Putamen (tissue), 1 donor: ENCODE measurements around the gene ZC3H8.
"Not testable (repeated sequence)": the region's sequence is repeated elsewhere in the genome, so short reads cannot be mapped to it uniquely, and the experiment has no call there.

Experiments used
- DNase-seq: peaks from one replicate; pipeline ENCODE4 v3.0.0-alpha.2; 2016; ENCODE audit warnings: low spot score

The ZC3H8 gene

DNA sequence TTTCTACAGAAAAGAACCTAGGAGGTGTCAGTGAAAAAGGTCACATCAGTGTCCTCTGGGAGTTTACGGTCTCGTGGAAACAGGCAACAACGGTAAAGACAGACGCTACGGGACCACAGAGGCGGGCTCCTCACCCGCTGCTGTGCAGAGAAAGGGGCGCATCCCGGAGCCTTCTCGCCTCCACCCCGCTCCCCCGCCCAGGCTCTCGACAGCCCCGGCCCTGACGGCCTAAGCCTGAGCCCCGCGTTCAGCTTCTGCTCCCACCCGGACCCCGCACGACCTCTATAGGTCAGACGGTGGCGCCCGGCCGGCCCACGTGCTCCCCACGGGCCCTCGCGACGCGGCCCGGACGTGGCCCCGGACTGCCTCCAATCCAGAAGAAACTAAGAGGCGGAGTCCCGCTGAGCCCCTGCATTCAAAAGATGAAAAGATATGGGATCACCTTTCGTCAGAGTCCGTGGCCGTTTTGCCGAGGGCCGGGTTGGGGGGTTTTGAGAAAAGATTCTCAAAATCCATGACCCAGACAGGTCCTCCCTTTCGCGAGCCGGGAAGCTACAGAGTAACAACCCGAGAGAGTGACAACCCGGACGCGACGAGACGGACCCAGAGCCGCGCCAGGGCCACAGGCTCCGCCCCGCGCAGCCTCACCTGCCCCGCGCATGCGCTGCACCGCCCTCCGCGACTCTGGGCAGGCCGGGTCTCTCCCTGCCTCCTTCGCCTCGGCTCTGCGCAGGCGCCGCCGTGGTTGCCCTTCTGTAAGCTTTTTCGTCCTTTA is at the start of gene ZC3H8:
ZC3H8 (minus strand) TSS at position 577 of the 775 bp plus-strand sequence; CDS start at position 516, 61 bp downstream.
- peak; percentile 90 for DNase-seq

DNA sequence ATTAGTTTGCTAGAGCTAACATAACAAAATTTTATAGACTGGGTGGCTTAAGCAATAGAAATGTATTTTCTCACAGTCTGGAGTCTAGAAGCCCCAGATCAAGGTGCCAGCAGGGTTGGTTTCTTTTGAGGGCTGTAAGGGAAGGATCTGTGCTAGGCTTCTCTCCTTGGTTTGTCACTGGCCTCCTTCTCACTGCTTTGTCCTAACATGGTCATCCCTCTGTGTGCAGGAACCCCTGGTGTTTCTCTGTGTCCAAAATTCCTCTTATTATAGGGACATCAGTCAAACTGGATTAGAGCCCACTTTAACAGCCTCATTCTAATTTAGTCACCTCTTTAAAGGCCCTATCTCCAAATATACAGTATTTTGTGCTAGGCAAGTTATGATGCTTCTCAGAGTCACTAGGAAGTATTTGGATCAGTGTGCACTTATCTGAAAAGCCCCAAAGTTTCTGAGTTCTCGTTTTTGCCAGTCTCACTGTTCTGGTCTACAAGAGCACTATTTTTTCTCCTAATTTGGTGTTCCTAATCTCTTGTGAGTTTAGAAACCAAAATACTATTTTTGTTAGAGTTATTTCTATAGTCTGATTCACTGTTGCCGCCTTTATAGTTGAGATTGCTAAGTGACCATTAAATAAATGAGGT is 49.6 kb upstream of the ZC3H8 start:
- no peak for DNase-seq

DNA sequence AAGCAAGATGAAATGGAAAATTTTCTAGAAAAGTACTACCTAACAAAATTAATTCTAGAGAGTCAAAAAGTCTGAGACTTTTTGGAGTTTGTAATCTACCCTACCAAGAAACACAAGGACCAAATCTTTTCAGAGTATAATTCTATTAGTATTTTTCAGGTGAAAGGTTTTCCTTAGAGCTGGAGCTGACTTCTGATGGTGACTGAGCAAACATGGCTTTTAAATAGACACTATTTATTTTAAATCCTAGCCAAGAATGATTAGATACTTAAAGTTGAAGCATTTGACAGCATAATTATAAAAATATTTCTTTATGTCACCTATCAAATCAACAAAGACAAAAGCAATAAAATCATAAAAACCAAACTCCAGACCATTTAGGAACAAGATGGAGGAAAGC is 47.1 kb upstream of the ZC3H8 start:
- no peak for DNase-seq

DNA sequence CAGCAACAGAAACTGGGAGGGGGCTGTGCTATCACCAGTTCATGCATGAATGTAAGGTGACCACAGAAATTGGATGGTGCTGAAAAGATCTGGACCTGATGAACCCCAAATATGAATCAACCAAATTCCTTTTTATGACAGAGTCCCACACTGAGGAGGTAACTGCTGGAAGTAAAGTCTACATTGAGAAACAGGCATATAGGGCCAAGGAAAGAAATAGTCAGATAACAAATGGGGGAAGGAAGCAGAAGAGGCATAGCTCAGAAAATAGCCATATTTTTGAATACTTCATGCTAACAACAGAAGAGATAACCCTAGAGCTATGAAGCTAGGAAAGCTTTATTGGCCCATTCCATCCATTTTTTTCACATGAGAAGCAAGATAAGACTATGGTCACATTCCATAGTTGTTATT is 46.3 kb upstream of the ZC3H8 start:
- DNase-seq, result no peak

DNA sequence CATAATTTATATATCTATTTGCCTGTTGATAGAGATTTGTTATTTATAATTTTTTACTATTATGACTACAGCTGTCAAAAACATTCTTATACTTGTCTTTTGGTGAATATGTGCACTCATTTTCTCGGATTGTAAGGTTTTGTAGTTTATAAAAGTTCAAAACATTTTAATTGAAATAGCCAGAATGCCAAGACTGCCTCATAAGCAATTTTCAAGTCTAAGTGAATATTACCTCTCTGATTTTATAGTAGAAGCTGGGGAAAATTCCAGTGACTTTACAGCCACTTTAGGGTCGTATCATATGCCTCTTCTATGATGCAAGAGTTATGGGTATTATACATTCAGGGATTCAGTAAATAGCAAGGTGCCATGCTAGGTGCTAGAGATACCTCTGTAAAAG is 41.6 kb upstream of the ZC3H8 start:
- no peak for DNase-seq

DNA sequence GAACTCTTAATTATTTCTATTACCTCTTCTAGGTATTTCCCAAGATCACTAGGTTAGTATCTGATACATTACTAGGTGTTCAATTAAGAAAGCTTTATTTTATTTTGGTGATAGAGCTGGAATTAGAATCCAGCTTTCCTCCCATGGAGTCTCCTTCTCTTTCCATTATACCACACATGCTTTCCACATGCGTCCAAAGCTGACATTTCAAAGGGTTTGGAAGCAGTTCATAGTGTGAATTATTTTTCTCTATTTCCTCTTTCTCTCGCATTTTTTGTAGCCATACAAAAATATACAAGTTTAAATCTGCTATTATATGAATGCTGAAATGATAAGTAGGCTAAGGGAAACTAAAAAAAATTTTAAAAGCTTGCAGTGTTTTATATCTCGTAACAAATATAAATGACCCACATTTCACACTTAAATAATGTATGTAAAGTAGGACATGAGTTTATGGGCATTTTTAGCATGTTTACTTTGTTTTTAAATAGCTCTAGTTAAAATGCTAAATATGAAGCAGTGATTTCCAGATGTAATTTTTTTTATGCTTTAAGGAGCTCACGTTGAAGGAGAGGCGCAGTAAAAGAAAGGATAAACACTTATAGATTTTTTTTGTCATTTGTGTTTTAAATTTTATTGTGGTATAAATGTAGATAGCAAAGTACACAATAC is 40.7 kb upstream of the ZC3H8 start:
- DNase-seq, result no peak

DNA sequence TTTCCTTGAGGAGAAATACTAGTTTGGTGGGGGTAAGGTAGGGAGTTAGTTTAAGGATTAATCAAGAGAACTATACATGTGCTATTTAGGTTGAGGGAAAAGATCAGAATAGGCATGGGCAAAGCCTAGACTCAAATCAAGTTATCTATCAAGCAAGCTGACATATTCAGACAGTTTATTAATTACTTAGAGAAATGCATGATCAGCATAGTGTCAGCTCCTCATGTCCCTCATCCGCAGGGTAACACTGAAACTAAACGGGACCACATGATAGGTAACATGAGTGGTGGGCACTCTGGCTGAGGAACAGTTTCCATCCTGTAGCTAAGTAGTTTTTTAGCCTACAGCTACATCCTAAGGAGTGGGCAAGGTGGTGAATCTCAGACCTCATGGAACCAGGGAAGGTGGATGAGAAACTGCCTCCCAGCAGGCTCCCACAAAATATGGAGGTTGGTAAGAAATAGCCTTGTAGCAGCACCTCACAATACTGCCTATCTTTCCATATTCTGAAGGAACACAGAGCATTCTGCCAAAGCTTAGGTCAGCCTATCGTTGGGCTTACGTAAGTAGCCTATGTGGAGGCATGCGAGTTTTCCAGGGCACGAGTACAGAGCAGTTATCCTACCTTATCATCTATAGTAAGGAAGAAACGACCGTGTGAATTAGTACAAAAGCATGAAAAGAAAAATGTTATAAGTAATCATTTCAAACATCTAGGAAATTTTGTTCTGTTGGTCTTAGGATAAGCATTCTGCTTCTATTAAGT is 39.0 kb upstream of the ZC3H8 start:
- no peak for DNase-seq

DNA sequence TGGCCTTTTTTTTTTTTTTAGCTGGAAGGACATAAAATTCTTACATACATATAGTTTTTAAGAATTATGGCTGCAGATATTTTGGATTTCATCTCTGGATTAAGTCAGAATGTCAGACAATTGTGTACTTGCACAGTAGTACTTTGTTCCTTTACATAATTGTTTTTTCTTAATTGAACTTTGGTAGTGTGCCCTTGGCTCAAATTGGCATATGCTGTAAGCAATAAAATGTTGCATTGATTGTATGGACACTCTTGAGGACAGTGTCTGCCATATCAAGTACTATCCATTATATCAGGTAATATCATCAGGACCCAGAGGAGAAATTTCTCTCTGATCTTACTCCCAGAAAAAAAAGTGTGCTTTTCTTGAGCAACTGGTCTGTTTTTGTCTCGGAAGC is 35.8 kb upstream of the ZC3H8 start:
- no peak for DNase-seq

DNA sequence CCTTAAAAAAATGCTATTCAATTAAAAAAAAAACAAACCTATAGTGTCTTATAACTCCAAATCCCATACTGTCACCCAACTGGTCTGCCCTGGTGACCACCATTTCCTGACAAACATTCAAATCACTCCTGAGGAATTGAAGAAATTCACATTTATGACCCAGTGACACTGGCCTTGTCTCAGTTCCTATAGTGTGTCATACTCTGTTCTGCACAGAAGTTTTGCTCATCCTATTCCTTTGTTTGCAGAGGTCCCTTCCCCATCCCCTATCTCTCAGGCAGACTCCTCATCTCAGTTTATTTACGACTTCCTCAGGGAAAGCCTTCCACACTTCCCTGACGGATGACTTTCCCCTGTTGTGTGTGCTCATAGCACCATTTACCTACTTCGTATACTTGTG is 35.2 kb upstream of the ZC3H8 start:
- no peak for DNase-seq

DNA sequence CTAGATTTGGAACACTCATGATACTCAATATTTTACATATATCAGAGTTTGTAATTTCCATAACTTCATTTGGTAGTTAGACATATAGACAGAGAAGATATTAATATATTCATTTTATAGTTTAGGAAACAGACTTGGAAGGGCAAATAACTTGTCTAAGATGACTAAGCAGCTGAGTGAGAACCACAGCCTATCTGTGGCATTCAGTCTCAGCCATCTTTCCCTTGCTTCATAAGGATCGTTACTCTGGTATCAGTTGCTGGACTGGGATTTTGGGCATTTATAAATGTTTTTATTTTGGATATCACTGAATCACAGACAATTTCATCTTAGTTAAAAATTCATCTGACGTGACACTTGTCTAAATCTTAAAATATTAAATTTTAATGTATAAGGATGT is 28.7 kb upstream of the ZC3H8 start:
- DNase-seq, result not testable (repeated sequence)

DNA sequence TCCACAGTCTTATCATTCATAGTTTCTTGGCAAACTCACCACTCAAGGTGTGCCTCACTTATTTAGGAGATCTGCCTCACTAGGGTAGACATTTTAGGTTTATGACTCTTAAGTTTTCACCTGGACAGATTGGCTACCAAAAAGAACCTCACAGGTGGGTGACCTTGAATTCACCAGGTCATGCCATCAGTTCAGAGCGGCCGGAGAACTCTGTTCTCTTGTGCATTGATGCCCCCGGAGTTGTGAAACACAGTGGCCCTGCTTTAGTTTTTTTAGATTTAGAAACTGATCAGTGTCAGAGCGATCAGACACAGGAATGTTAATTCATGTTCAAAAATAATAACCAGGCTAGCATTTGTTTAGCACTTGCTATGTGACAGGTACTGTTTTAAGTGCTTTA is 27.2 kb upstream of the ZC3H8 start:
- DNase-seq, result not testable (repeated sequence)

DNA sequence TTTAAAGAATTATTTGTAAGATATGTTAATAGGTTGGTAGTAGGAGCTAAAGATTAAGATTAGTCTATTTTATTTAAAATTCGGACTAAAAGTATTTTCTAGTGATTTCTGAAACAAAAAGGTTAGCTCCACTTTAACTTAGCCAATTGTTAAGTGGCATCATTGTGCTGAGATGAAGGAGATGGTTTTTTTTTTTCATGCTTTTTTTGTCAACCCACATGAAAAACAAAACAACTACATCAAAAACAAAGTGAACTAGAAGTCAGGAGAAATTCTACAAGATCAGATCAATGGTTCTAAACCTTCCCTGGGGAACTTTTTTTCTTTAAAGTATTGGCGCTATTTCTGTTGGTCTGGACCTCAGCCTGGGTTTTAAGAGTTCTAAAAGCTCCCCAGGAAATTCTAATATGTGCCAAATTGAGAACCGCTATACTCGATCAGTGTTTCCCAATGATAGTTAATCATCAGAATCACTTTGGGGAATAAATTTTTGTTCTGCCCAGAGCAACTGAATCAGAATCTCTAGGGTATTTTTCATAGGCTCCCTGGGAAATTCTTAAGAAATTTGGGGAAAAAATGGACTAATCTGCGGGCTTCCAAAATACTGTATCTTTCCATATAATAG is 22.9 kb upstream of the ZC3H8 start:
- DNase-seq, result no peak

DNA sequence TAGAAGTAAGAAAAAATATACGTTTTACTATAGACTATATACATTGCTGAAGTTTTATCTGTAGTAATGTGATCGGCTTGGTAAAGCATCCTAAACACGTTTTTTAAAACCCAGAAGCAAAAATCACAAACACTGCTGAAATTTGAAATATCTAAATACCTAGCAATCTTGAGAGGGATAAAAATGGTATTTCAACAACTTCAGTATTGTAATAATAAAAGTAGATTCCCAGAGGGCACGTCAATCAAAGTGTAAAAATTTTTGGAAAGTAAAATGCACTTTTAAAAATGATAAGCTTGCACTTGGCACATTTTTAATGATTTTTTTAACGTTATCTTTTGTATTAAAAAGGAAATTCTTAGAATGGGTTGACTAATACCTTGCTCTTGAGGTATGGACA is 22.1 kb upstream of the ZC3H8 start:
- no peak for DNase-seq

DNA sequence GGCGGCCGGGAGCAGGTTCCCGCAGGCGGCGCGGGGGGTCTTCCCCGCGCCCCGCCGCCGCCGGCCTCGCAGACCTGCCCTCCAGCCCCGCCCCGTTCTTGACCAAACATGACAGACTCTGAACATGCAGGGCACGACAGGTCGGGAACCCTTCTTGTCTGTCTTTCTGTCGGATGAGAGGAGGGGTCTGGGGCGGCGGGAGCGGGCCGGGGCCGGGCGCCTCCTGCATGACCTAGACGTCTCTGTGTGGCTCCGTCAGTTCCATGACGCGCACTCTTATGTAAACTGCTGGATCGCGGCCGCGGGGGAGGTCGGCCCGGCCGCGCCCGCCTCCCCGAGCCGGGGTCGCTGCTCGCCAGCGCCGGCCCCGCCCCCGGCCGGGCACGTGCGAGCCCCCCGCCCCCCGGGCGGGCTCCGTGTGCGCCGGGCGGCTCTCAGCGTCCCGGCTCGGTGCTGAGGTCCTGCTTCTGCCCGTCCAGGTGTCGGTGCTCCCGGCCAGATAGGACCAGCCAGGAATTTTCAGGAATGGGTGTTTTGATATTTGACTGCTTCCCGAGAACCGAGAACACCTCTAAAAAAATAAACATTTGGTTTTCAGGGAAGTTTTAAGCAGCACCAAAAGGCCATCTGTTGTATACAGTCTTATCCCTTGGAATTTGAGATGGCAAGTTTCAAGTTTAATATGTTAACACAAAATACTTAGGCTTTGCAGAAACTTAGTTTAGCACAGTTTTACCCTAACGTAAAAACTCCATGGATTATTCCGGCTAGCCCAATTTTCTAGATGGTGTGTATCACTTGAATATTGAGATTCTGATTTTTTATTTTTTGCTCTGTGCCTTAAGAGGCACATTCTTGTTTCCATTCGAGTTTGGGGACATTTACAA is 21.3 kb upstream of the ZC3H8 start:
- peak; percentile 85 for DNase-seq

DNA sequence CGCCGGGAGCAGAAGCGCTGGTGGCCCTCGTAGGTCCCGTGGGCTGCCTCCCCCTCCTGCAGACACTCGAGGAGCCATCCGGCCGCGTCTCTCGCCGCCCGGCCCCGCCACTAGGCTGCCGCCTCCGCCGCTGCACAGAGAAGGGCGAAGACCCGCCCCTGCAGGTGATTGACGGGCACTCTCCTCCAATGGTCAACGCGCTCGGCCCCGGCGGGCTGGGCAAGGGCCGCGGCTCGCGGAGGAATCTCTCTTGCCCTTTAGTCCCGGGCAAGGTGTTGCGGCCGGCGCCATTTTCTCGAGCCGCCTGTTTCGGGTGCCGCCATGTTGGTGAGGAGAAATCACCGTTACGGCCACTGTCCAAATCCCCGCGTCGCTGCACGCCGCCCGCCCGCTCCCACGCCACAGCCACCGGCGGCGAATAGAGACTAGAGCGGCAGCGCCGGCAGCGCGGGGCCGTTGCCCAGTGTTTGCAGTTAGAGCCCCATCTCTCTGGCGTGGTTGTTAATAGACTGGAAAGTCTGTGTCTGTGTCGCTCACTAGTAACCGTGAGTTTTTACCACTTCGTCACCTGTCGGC is 20.6 kb upstream of the ZC3H8 start, which contains the start of gene ZC3H6:
ZC3H6 (plus strand) TSS at position 287 of the 576 bp plus-strand sequence. CDS start 398 bp downstream, outside the sequence.
- DNase-seq, result peak; percentile 99

DNA sequence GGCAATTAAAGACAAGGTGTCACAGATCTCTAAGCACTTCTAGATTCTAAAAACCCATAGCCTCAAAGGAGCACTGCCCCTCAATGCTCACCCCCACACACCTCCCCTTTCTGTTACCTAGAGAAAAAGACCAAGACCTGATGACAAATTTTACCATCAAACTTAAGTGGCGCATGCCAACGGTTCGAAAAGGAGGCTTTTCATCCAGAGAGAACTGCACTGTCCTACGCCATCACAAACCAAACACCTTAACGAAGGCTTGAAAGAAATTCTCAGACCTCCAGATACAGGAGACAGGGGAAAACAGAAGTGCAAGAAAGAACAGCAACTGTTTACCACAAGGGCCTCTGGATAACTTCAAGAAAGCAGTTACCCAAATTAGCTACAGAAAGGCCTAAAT is 18.5 kb upstream of the ZC3H8 start:
- no peak for DNase-seq

DNA sequence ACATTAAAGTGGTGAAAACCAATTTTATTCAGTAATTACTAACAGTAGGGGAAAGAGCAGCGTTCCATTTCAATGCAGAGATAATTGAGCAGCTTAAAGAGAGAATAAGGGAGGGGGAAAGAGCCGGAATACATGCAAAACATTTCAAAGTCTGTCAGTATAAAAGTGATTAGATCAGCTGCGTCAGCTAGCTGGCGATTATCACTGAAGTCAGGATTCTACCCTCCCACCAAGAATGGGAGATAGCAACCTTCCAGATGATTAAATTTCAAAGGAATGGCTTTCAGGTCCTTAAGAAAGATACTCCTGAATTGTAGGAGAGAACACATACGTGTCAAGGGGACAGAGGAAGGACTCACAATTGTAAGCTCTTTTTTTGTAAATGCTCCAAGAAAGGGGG is 17.8 kb upstream of the ZC3H8 start:
- no peak for DNase-seq

DNA sequence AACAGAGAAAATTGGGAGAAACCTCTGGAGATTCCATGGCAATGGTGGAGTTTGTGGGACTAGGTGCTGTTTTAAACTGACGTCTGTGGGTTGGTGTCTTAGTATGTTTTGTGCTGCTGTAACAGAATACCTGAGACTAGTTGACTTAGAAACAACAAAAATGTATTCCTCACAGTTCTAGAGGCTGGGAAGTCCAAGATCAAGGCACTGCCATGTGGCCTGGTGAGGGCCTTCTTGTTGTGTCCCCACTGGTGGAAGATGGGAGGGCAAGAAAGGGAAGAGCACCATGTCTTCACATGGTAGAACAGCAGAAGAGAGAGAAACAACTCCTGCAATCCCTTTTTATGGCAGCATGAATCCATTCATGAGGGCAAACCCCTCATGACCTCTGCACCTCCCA is 13.7 kb upstream of the ZC3H8 start:
- no peak for DNase-seq

DNA sequence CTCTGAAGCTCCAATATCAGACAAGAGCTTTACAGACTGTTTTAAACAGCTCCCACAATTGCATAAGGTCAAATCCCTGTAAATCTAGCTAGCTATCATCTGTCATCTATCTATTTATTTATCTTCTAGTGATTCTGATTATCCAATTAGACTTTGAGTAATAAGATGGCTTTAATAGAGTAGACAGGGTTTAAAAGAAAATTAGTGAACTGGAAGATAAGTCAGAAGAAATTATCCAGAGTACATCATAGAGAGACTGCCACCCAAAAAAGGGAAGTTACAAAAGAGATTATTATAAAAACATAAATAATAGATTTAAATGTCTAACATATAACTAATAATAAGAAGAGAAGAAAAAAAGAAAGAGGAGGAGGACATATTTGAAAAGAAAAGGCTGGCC is 8.0 kb upstream of the ZC3H8 start:
- DNase-seq, result no peak

DNA sequence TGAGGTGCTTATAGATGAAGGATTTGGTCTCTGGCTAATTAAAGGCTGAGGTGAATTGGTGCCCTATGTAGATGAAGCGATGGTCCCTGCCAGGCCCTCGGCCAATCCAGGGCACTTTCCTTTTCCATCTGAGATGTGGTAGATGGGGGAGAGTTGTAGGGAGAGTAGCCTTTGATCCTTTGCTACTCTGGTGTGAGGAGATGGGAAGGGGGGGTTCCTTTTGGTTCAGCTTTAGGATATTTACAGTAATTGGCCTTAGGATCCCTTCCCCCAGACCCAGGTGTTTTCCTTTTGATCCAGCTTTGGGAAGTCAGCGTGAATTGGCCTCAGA is 5.4 kb upstream of the ZC3H8 start:
- no peak for DNase-seq
